ENCODE data around the gene RNF144B.

RNF144B gene

GRCh38 chr6:18477301-18477941 lies 90.3 kb downstream of the RNF144B start:
- H3K27ac ChIP-seq = peak overlapping the region in 1 of 2 donors; percentile 54
- TF ChIP-seq CTCF (IDR thresholded peaks at IDR 0.05) = no peak
- DNase-seq (ENCODE audit: low spot score) = no peak

DNA sequence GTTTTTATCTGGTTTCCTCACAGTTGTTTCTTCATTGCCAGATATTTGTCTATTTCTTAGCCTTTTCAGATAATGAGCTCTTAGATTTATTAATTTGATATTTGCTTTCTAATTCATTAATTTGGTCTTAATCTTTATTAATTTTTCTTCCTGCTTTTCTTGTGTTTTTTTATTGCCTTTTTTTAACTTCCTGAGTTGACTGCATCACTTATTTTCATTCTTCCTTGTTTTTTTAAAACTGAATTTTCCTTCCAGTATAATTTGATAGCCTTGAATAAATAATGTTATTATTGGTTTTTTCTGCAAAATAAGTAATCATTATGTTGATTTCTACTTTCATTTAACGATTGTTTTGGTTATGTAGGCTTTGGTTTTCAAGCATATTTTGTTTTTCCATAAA lies 91.5 kb downstream of the RNF144B start:
- Histone ChIP-seq H3K27ac (no peak overlapping the region), H3K4me3 (no peak overlapping the region)
- TF ChIP-seq CTCF (IDR thresholded peaks at IDR 0.05) = no peak
- no peak for DNase-seq (ENCODE audit: low spot score)

More at GRCh38 chr6:18477301-18477941, 90.3 kb downstream of the RNF144B start:
- H3K4me3 ChIP-seq = no peak overlapping the region

DNA sequence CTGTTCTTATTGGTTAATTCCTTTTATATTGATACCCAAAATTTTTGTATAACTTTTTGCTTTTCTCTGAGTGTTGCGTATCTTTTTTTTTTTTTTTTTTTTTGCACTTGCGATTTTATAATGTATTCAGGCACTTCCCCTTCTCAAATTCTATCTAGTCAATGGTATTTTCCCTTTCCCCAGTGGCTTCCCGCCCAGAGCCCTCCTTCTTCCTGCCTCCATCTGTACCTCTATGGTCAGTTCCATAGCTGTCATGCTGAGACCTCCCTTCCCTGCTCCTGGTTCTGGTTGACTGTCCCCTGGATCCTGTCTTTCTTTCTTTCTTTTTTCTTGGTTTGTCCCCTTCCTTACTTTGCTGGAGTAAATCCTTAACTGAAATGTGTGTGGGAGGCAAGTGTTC lies 94.7 kb downstream of the RNF144B start:
- DNase-seq (ENCODE audit: low spot score) = no peak
- Histone ChIP-seq H3K4me3 (no peak overlapping the region), H3K27ac (no peak overlapping the region)
- TF ChIP-seq CTCF (IDR thresholded peaks at IDR 0.05) = no peak

DNA sequence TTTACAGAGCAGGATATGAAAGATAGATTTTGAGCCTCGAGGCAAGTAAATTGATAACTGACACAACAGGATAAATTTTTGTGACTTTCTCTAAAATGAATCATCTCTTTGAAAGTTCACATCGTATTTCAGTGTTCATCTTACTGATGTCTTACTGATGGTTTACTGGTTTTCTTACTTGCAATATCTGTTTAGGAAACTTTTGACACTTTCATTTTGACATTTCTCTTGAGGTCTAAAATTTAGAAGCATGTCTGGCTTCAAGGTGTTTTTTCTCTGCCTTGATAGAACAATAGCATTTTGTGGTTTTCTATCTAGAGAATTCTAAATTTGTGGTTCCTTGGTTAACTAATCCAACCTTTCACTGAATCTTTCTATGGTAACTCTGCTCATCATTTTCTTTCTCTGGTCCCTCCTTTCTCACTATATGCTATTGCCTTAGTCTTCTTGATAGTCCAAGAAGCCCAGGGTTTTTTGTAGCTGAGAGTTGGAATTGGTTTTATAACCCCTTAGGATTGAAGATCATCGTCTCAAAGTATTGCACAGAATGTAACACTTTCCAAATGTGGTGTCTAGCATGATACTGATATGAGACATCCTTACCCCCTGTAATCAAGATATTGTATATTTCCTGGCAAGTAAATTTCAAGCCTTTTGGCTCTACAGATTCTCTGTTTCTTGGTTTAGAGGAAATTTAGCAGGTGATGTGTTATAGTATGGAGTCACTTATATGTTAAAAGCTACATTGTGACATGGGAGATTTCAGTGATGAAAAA lies 98.7 kb downstream of the RNF144B start:
- Histone ChIP-seq H3K4me3 (no peak overlapping the region), H3K27ac (no peak overlapping the region)
- no peak for DNase-seq (ENCODE audit: low spot score)
- no peak for TF ChIP-seq CTCF (IDR thresholded peaks at IDR 0.05)

- Histone ChIP-seq H3K4me3 (no peak overlapping the region), H3K27ac (no peak overlapping the region)
- DNase-seq (ENCODE audit: low spot score) = no peak
- TF ChIP-seq CTCF (IDR thresholded peaks at IDR 0.05) = no peak
Measured at GRCh38 chr6:18488004-18488403, 100.9 kb downstream of the RNF144B start.

DNA sequence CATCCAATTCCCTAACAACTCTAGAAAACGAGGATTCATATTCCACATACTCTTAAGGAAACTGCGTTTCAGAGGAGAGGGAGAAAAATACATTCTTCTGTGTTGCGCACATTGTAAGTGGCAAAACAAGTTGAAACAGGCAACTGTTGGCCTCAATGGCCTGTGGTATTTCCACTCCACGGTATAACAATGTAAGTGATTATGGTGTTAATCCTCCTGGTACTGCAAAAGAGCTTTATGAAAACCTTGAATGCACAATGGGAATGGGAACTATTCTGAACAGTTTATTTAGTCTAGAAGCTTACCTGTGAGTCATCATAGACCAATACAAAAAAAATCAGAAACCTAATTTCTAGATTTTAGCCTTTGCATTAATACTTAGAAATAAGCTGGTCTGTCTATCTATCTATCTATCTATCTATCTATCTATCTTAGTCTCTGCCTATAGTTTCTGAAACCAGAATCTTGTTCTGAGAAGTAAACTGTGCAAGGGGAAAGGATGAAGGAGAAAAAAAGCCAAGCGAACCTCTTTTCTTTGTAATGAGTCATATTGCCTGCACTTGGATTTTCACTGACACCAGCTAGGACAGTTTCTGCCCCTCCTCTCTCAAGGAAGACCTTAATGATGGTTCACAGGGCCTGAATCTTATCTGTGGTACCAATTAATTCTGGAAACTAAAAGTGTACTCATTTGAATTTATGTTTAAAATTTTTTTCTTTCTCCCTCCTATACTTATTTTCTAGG lies 101.5 kb downstream of the RNF144B start:
- DNase-seq (ENCODE audit: low spot score) = no peak
- Histone ChIP-seq H3K4me3 (no peak overlapping the region), H3K27ac (no peak overlapping the region)
- no peak for TF ChIP-seq CTCF (IDR thresholded peaks at IDR 0.05)
